HUES6 (cell line): ENCODE data around the gene PSME2.

ENCODE experiments used
- H3K27ac ChIP-seq: 2 replicates; pipeline ENCODE4 v1.7.0; 2013; ENCODE audit warnings: low read depth, mild to moderate bottlenecking, low read length, inconsistent platforms
- H3K27me3 ChIP-seq: 2 replicates; pipeline ENCODE4 v1.6.1; 2013; ENCODE audit warnings: low read length; ENCODE audit not compliant: control insufficient read depth, insufficient read depth
- H3K36me3 ChIP-seq: 2 replicates; pipeline ENCODE4 v1.6.1; 2013; ENCODE audit warnings: low read length; ENCODE audit not compliant: control insufficient read depth, insufficient read depth
- H3K4me1 ChIP-seq: 2 replicates; pipeline ENCODE4 v1.6.1; 2013; ENCODE audit warnings: low read length; ENCODE audit not compliant: control insufficient read depth, insufficient read depth
- H3K4me3 ChIP-seq: 2 replicates; pipeline ENCODE4 v1.5.1; 2013; ENCODE audit warnings: low read depth, low read length
- H3K9ac ChIP-seq: one replicate; pipeline ENCODE4 v1.6.1; 2013; ENCODE audit warnings: mild to moderate bottlenecking, low read length
- H3K9me3 ChIP-seq: 2 replicates; pipeline ENCODE4 v1.6.1; 2013; ENCODE audit warnings: low read depth, low read length; ENCODE audit not compliant: control insufficient read depth, insufficient read depth

Gene PSME2

DNA sequence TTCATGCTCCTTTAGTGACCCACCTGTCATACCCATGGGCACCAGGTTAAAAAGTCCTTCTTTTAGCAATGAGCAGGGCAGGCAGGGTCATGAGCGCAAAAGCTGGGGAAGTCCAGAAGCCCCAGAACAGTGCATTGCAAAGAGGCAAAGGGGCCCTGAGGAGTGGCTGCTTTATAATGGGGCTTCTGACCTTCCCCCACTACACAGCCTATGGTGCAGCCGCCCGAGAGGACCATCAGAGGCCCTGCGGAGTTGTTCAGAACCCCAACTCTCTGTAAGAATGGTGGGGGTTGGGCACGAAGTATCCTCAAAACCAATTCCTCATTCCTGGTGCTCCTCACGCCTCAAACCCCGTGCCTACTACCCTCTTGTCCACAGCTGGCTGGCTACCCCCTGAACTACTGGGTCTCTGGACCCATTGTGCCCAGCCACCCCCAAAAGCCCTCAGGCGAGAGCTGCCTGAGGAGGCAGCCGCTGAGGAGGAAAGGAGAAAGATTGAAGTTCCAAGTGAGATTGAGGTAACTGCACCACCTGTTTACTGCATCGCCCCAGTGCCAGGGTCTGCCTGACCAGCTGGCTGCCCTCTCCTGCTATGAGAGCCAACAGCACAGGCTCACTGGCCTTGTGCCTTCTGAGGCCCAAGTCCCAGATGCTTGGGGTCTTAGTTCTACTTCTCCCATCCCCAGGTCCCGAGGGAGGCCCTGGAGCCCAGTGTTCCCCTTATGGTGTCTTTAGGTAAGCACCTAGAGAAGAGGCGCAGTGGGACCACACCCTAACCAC is 32.2 kb upstream of the PSME2 start:
- no peaks in the 10 kb centered on the region for H3K9me3 ChIP-seq
- no peak overlapping the region for H3K9ac ChIP-seq
- H3K4me1 ChIP-seq = no peaks in the 10 kb centered on the region
- H3K4me3 ChIP-seq = no peak overlapping the region
- H3K27ac ChIP-seq = no peak overlapping the region
- no peaks in the 10 kb centered on the region for H3K27me3 ChIP-seq
- peaks cover 84% of the 10 kb centered on the region for H3K36me3 ChIP-seq

DNA sequence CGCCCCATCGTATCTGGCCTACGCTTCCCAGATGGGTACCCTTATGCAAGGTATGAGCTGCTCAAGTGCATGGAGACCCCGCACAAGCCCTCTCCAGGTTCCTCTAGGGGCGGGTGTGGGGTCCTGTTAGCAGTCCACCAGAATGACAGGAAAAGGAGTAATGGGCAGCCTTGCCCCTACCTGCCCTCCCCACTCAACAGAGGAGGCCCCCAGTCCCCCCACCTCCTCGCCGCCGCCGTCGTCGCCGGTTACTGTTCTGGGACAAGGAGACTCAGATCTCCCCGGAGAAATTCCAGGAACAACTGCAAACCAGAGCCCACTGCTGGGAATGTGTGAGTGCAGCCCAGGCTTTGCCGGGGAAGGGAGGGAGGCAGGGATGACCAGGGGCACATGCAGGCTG is 31.5 kb upstream of the PSME2 start:
- no peaks in the 10 kb centered on the region for H3K27me3 ChIP-seq
- H3K4me3 ChIP-seq = no peak overlapping the region
- H3K9me3 ChIP-seq = no peaks in the 10 kb centered on the region
- H3K27ac ChIP-seq = no peak overlapping the region
- no peaks in the 10 kb centered on the region for H3K4me1 ChIP-seq
- no peak overlapping the region for H3K9ac ChIP-seq
- peaks cover 83% of the 10 kb centered on the region for H3K36me3 ChIP-seq

GRCh38 chr14:24177041-24177825 is 30.8 kb upstream of the PSME2 start:
- H3K36me3 ChIP-seq = peaks cover 76% of the 10 kb centered on the region
- no peaks in the 10 kb centered on the region for H3K27me3 ChIP-seq
- H3K4me3 ChIP-seq = no peak overlapping the region
- H3K4me1 ChIP-seq = peaks cover 5% of the 10 kb centered on the region
- H3K27ac ChIP-seq = no peak overlapping the region
- no peak overlapping the region for H3K9ac ChIP-seq
- no peaks in the 10 kb centered on the region for H3K9me3 ChIP-seq

DNA sequence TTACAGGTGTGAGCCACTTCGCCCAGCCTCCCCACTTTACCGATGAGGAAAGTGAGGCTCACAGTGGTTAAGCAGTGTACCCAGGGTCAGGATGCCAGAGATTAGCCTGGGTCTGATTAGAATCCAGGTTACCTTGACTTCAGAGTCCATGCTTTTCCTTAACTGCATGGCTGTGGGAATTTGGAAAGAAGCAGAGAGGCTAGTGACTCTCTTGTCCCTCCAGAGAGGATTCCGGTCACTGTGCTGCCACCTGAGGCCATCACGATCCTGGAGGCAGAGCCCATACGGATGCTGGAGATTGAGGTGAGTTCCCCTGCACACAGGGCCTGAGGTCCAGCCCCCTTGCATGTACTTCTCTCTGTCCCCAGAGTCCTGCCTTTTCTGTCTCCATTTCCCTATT is 30.2 kb upstream of the PSME2 start:
- Histone ChIP-seq H3K27me3 (no peaks in the 10 kb centered on the region), H3K9me3 (no peaks in the 10 kb centered on the region), H3K4me3 (no peak overlapping the region), H3K4me1 (peaks cover 8% of the 10 kb centered on the region), H3K9ac (no peak overlapping the region), H3K27ac (no peak overlapping the region), H3K36me3 (peaks cover 70% of the 10 kb centered on the region)

DNA sequence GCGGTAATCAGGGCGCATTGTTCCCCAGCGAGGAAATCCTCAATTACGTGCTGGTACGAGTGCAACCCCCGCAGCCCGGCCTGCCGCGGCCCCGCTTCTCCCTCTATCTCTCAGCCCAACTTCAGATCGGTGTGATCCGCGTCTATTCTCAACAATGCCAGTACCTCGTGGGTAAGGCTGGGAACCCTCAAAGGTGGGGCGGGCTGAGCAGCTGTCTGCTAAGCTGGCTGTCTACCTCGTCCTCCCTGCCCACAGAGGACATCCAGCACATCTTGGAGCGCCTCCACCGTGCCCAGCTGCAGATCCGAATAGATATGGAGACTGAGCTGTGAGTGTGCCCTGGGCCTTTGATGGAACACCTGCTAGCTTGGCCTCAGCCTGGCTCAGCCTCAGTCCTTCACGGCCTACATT is 26.5 kb upstream of the PSME2 start:
- H3K9ac ChIP-seq = peak overlapping the region; percentile 7
- H3K36me3 ChIP-seq = peaks cover 33% of the 10 kb centered on the region
- H3K27me3 ChIP-seq = no peaks in the 10 kb centered on the region
- H3K9me3 ChIP-seq = no peaks in the 10 kb centered on the region
- peaks cover 8% of the 10 kb centered on the region for H3K4me1 ChIP-seq
- H3K27ac ChIP-seq = no peak overlapping the region
- peak overlapping the region; percentile 61 for H3K4me3 ChIP-seq

GRCh38 chr14:24172261-24172860 is 26.0 kb upstream of the PSME2 start:
- Histone ChIP-seq H3K27ac (no peak overlapping the region), H3K36me3 (peaks cover 32% of the 10 kb centered on the region), H3K9ac (peak overlapping the region; percentile 66), H3K4me1 (peaks cover 8% of the 10 kb centered on the region), H3K27me3 (no peaks in the 10 kb centered on the region), H3K4me3 (peak overlapping the region; percentile 61), H3K9me3 (no peaks in the 10 kb centered on the region)

DNA sequence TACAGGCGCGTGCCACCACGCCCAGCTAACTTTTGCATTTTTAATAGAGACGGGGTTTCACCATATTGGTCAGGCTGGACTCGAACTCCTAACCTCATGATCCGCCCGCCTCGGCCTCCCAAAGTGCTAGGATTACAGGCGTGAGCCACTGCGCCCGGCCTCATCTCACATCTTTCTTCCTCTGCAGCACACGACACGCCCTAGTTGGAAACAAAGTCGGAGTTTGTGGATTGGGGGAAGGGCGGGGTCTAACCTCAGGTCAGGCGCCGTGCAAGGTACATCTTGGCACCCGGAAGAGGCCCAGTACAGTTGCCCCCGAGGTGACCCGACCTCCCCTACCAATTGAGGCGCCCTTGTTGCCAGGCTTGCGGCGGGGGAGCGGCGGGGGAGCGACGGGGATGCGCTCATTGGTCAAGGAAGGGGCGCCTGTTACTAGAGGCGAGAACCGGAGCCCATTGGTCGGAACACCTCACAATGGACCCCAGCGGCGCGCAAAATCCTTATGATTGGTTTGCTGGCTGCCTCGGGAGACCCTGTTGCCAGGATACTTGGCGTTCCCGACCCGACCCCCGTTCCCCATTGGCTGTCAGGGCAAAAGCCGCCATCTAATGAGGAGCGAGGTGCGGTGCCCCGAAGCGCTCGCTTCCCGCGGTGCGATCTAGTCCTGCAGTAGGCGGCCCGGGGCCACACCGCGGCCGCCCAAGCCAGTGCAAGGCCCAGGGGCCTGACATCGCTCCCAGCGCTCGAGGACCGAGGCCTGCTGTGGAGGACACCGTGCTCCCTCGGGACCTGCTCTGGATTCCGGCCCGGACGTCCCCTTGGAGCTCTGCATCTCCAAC is 25.2 kb upstream of the PSME2 start, which contains the start of gene REC8:
Gene REC8, plus strand, starts transcription at position 659 of the 839 bp plus-strand sequence. CDS start 473 bp downstream, outside the sequence.
- peaks cover 8% of the 10 kb centered on the region for H3K4me1 ChIP-seq
- H3K4me3 ChIP-seq = peak within 1 kb of the TSS; percentile 61
- H3K9ac ChIP-seq = peak within 1 kb of the TSS; percentile 66
- H3K27ac ChIP-seq = no peak within 1 kb of the TSS
- no peaks in the 10 kb centered on the region for H3K27me3 ChIP-seq
- H3K9me3 ChIP-seq = no peaks in the 10 kb centered on the region
- peaks cover 29% of the 10 kb centered on the region for H3K36me3 ChIP-seq

DNA sequence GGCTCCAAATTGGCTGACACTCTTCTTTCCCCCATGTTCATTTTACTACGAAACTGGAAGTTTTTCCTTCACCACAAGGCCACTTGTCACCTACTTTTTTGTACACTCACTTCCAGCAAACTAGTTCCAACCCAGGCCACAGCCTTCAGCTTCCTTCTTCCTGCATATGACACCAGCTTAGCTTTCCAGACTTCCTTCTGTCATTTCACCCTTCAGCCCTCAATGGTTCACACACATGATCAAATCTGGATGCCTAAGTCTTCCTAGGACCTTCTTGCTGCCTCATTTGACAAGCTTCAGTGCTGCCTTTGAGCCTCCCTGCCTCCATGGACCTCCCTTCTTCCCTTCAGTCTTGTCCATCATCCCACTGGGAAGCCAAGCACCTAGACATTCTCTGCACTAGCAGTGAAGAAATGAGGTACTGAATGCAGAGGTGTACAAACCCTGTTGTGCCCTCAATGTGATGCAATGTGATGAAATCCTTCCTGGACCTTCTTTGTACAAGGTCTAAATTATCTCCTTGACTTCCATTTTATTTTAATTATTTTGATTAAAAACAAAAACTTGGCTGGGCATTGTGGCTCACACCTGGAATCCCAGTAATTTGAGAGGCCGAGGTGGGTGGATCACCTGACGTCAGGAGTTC is 21.2 kb upstream of the PSME2 start:
- H3K27ac ChIP-seq = no peak overlapping the region
- H3K4me3 ChIP-seq = no peak overlapping the region
- H3K9me3 ChIP-seq = no peaks in the 10 kb centered on the region
- H3K36me3 ChIP-seq = peaks cover 42% of the 10 kb centered on the region
- no peak overlapping the region for H3K9ac ChIP-seq
- H3K4me1 ChIP-seq = peaks cover 7% of the 10 kb centered on the region
- no peaks in the 10 kb centered on the region for H3K27me3 ChIP-seq

GRCh38 chr14:24165785-24166184 is 19.4 kb upstream of the PSME2 start:
- peaks cover 46% of the 10 kb centered on the region for H3K36me3 ChIP-seq
- H3K4me1 ChIP-seq = peaks cover 9% of the 10 kb centered on the region
- H3K27me3 ChIP-seq = no peaks in the 10 kb centered on the region
- no peak overlapping the region for H3K9ac ChIP-seq
- no peak overlapping the region for H3K4me3 ChIP-seq
- no peak overlapping the region for H3K27ac ChIP-seq
- no peaks in the 10 kb centered on the region for H3K9me3 ChIP-seq

DNA sequence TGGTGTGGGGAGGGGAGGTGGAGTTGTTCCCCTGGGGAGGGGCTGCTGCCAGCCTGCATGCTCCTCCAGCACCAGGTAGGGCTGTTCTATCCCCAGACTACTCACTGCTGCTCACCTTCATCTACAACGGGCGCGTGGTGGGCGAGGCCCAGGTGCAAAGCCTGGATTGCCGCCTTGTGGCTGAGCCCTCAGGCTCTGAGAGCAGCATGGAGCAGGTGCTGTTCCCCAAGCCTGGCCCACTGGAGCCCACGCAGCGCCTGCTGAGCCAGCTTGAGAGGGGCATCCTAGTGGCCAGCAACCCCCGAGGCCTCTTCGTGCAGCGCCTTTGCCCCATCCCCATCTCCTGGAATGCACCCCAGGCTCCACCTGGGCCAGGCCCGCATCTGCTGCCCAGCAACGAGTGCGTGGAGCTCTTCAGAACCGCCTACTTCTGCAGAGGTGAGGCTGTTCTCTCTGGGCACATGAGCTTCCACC is 18.1 kb upstream of the PSME2 start:
- no peaks in the 10 kb centered on the region for H3K9me3 ChIP-seq
- H3K27ac ChIP-seq = no peak overlapping the region
- no peaks in the 10 kb centered on the region for H3K27me3 ChIP-seq
- H3K4me1 ChIP-seq = peaks cover 12% of the 10 kb centered on the region
- H3K36me3 ChIP-seq = peaks cover 58% of the 10 kb centered on the region
- no peak overlapping the region for H3K9ac ChIP-seq
- H3K4me3 ChIP-seq = no peak overlapping the region
